Measurements from ENCODE around the gene WDR6.

Gene WDR6

DNA sequence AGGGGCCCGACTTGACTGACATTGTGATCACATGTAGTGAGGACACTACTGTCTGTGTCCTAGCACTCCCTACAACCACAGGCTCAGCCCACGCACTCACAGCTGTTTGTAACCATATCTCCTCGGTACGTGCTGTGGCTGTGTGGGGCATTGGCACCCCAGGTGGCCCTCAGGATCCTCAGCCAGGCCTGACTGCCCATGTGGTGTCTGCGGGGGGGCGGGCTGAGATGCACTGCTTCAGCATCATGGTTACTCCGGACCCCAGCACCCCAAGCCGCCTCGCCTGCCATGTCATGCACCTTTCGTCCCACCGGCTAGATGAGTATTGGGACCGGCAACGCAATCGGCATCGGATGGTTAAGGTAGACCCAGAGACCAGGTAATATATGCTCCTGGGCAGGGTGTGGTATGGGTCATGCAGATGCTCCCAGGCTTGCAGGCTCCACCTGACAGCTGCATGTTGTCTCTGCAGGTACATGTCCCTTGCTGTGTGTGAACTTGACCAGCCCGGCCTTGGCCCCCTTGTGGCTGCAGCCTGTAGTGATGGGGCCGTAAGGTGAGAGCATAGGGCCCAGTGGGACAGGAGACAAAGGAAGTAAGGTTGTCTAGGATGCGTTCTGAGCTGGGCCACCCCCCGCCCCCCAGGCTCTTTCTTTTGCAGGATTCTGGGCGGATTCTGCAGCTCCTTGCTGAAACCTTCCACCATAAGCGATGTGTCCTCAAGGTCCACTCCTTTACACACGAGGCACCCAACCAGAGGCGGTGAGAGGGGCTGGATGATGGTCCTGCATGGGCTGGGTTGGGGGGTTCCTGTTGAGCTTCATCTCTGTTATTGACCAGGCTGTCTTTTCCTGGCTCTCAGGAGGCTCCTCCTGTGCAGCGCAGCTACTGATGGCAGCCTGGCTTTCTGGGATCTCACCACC, 6.8 kb downstream of the WDR6 start:
- in situ Hi-C loops (cut with MboI; ENCODE audit: low sequenced_read_pairs): no loop called here

DNA sequence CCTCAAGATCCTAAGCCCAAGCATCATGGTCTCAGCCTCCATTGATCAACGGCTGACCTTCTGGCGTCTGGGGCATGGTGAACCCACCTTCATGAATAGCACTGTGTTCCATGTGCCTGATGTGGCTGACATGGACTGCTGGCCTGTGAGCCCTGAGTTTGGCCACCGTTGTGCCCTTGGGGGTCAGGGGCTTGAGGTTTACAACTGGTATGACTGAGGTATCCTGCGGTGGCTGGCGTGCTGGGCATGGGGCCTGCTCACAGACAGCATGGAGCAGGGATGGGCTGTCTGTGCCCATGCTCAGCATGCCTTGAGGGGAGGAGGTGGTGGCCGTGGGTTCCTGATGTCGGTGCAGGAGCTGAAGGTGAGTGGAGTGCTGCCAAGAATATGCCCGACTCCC, 7.9 kb downstream of the WDR6 start:
- in situ Hi-C loops (cut with MboI; ENCODE audit: low sequenced_read_pairs): no loop called here

- in situ Hi-C loops (cut with MboI; ENCODE audit: low sequenced_read_pairs): no loop called here
These were observed 8.6 kb downstream of the WDR6 start for GRCh38 chr3:49015765-49016164.

DNA sequence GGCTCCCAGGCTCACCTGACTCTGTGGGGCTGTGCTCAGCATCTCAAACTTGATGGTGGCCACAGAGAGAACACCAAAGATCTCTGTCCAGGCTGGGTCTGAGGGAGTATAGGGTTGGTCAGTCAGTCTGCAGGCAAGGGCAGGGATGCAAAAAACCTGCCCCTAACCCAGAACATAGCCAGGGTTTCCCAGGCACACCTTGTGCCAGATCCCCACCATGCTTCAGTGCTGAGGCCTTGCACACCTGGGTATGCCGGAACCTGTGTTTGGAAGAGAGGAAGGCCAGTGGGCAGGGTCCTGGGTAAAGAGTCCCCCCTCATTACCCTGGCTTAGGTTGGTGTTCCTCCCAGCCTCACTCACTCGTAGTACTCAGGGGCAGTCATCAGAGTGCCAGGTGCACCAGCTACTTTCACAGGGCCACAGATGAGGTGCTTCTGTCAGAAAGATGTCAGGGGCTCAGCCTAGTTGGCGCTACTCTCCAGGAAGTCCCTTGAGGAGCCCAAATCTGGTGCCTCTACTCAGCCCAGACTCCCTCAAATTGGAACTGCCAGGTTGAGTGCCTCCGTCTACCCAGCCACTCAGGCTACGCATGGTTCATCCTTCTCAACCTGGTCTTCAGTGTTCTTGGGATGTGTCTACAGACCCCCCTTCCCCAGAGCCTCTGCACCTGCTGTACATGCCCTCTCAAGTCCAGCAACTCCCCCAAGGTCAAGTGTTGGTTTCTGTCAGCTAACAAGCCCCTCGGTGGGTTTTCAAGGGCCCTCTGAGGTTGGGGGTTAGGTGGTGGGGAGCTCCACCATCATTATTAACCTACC, 9.4 kb downstream of the WDR6 start:
- in situ Hi-C loops (cut with MboI; ENCODE audit: low sequenced_read_pairs): no loop called here

GRCh38 chr3:49017229-49017970, 10.2 kb downstream of the WDR6 start:
- in situ Hi-C loops (cut with MboI; ENCODE audit: low sequenced_read_pairs): no loop called here

GRCh38 chr3:49017971-49018706, 10.9 kb downstream of the WDR6 start, which contains the start of gene DALRD3:
Gene DALRD3, minus strand, starts transcription at chr3:49018580. Its CDS starts 16 bp downstream, at chr3:49018564.
- in situ Hi-C loops (cut with MboI; ENCODE audit: low sequenced_read_pairs): no loop called here

DNA sequence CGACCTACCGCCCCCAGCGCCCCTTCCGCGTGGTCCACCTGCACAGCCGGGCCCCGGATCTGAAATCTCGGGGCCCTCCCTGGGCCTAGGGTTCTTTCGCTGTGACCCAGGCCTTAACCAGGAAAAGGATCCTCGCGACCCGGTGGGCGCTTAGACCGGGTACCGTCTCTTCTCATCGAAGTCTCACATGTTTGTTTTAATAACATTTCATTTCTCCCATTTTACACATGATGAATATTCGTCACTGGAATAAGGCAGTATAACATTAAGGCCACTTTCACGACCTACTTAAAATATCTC, 11.5 kb downstream of the WDR6 start:
- in situ Hi-C loops (cut with MboI; ENCODE audit: low sequenced_read_pairs): no loop called here

GRCh38 chr3:49019941-49020329, 12.7 kb downstream of the WDR6 start:
- in situ Hi-C loops (cut with MboI; ENCODE audit: low sequenced_read_pairs): no loop called here

GRCh38 chr3:49020330-49021212, 13.4 kb downstream of the WDR6 start:
- in situ Hi-C loops (cut with MboI; ENCODE audit: low sequenced_read_pairs): no loop called here

DNA sequence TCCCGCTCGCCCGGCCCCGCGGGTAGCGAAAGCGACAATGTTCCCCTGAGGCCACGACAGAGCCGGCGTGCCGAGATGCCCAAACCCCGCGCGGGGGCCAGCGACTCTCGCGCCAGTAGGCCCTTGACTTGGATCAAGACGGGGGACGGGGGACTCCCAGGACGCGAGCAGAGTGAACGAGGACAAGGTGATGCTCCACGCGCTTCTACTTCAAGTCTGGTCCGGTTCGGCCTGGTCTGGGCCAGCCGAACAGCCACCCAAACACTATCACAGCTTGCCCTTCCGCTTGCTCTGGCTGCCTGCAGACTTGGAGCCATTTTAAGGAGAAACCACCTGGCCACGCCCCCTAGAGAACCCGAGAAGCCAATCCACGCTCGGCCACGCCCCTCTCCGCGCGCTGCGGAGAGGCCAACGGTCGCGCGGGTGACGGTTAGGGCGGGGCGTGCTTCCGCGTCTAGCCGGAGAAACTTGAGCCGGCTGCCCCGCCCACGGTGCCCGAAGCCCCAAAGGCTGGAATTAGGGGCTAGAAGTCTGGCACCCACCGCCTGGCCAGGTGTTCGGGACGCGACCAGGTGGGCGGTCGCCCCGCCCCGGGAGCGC, 14.1 kb downstream of the WDR6 start:
- in situ Hi-C loops (cut with MboI; ENCODE audit: low sequenced_read_pairs): no loop called here

DNA sequence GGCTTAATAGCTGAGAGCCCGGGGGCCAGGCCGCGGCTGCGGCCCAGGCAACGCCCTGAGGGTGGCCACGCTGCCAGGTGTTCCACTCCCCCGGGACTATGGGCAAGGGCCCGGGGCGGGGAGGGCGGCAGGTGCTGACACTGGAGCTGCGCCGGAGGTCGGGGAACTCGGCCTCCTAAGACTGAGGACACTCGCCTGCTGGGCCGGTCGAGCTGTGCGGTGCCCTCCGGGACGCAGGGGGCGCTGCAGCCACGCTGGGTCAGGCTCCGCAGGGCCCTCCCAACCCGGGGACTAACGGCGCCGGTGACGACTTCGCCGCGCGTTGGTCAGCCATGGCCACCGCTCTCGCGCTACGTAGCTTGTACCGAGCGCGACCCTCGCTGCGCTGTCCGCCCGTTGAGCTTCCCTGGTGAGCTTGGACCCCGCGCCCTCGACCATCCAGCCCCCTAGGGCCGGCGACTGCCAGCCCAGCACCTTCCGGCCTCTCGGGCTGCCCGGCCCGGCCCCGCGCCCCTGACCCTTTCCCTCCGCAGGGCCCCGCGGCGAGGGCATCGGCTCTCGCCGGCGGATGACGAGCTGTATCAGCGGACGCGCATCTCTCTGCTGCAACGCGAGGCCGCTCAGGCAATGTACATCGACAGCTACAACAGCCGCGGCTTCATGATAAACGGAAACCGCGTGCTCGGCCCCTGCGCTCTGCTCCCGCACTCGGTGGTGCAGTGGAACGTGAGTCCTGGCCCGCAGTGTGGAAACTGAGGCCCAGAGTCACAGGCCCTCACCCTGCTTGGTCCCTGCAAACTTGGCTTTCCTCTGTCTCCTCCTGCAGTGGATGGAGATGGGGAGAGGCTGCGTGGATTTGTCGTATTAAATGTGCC, 14.9 kb downstream of the WDR6 start, which contains the start of gene NDUFAF3:
NDUFAF3 (plus strand) TSS at position 309 of the 875 bp plus-strand sequence; CDS start at position 333, 24 bp downstream.
- in situ Hi-C loops (cut with MboI; ENCODE audit: low sequenced_read_pairs): no loop called here

- in situ Hi-C loops (cut with MboI; ENCODE audit: low sequenced_read_pairs): no loop called here
These were observed 15.5 kb downstream of the WDR6 start for GRCh38 chr3:49022688-49023171.

DNA sequence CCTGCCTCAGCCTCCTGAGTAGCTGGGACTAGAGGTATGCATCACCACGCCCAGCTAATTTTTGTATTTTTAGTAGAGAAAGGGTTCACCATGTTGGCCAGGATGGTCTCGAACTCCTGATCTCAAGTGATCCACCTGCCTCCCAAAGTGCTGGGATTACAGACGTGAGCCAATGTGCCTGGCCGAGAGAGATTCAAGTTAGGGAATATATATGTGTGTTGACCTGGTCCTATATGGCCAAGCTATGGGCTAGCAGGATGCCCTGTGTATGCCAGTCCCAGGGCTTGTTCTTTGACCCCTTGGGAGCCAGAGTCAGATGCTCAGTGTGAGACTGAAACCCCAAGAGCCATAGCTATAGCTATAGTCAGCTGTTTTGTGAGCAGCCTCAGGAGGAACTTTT, 16.6 kb downstream of the WDR6 start:
- in situ Hi-C loops (cut with MboI; ENCODE audit: low sequenced_read_pairs): no loop called here

- in situ Hi-C loops (cut with MboI; ENCODE audit: low sequenced_read_pairs): no loop called here
These were observed 17.3 kb downstream of the WDR6 start for GRCh38 chr3:49024449-49024848.

DNA sequence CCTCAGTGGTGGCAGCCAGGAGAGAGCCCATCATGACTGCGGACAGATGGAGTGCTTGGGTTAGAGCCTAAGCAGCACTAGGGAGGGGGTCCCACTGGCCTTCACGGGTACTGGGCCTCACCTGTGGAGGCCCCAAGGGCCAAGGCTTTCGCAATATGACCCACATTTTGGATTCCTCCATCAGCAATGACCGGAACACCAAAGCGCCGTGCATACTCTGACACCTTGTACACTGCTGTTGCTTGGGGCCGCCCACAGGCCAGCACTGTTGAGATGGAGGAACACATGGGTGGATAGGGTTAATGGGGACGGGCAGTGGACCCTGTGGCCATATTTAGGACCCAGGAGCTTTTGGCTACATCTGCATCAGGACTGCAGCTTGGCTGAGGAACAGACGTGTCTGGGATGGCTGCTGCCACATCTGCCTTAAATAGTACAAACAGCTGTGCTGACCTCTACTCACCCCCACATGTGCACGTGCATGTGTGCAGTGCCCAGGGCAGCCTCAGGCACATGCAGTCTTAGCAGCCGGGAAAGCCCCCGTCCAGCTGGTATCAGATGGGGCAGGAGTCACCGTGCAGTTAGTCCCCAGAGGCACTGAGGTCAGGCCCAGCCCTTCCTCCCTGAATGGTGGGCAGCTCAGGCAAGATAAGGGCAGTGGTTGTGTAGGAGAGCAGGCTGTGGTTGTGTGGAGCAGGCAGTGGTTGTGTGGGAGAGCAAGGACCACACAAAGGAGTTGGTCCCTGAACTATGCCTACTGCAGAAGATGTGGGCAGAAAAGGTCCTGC, 18.0 kb downstream of the WDR6 start:
- in situ Hi-C loops (cut with MboI; ENCODE audit: low sequenced_read_pairs): no loop called here

GRCh38 chr3:49025793-49026520, 18.8 kb downstream of the WDR6 start:
- in situ Hi-C loops (cut with MboI; ENCODE audit: low sequenced_read_pairs): no loop called here

- in situ Hi-C loops (cut with MboI; ENCODE audit: low sequenced_read_pairs): no loop called here
These were observed 19.3 kb downstream of the WDR6 start for GRCh38 chr3:49026536-49026935.

Measured in hTERT RPE-1 (cell line).